GM10266 (cell line): Measurements from ENCODE around the gene CLEC2D.
"Not testable (repeated sequence)": the region's sequence is repeated elsewhere in the genome, so short reads cannot be mapped to it uniquely, and the experiment has no call there.

Experiments used
- DNase-seq: peaks from one replicate; pipeline ENCODE4 v3.0.0; 2012; ENCODE audit errors: extremely low spot score
- CTCF ChIP-seq: IDR thresholded peaks from 2 replicates; pipeline ENCODE4 v1.5.1; 2012; ENCODE audit warnings: mild to moderate bottlenecking, low read depth; ENCODE audit not compliant: control insufficient read depth, insufficient read depth; ENCODE audit errors: missing control alignments

CLEC2D gene

GRCh38 chr12:9660046-9660445, 9.5 kb upstream of the CLEC2D start:
- no peak for DNase-seq
- TF ChIP-seq CTCF: no peak

- no peak for TF ChIP-seq CTCF
Observed at GRCh38 chr12:9661720-9662119, 7.8 kb upstream of the CLEC2D start.

GRCh38 chr12:9662488-9662887, 7.0 kb upstream of the CLEC2D start:
- no peak for DNase-seq
- TF ChIP-seq CTCF: no peak

More at GRCh38 chr12:9661720-9662119, 7.8 kb upstream of the CLEC2D start:
- DNase-seq: no peak

- DNase-seq: no peak
- no peak for TF ChIP-seq CTCF
Observed at GRCh38 chr12:9667403-9668160, 1.9 kb upstream of the CLEC2D start.

GRCh38 chr12:9668161-9669018, 1.1 kb upstream of the CLEC2D start:
- TF ChIP-seq CTCF: no peak
- no peak for DNase-seq

GRCh38 chr12:9669019-9669326, 540 bp upstream of the CLEC2D start:
- no peak for DNase-seq
- no peak for TF ChIP-seq CTCF

- not testable (repeated sequence) for DNase-seq
Observed at GRCh38 chr12:9672340-9672739, 2.8 kb downstream of the CLEC2D start.
